Esophagus muscularis mucosa (tissue), 4 donors: ENCODE measurements around the gene BET1L. TPM values are rescaled to one million over a fixed set of nuclear protein-coding genes. Genes with fewer than 3 reads are reported as not detected.

Experiments used
- DNase-seq: peaks from one replicate; pipeline ENCODE4 v3.0.0-alpha.2; 2017; ENCODE audit errors: extremely low spot score
- H3K27ac ChIP-seq, 4 donors: fragments of 200-600 bp; sonication (generic); replicated peaks in 1 of 4; 1 replicate in 3 of 4; 2 replicates in 1 of 4; pipeline ENCODE4 v1.5.1; 2016 to 2019; ENCODE audit warnings: mild to moderate bottlenecking in 1 of 4
- H3K27me3 ChIP-seq, 4 donors: fragments of 200-600 bp; sonication (generic); one replicate each; pipeline versions ENCODE4 v1.5.1 to v1.6.0; 2016 to 2019
- H3K36me3 ChIP-seq, 4 donors: fragments of 200-600 bp; sonication (generic); one replicate each; pipeline ENCODE4 v1.5.1; 2016 to 2019
- H3K4me1 ChIP-seq, 4 donors: fragments of 200-600 bp; sonication (generic); one replicate each; pipeline ENCODE4 v1.5.1; 2016 to 2019
- H3K4me3 ChIP-seq, 4 donors: fragments of 200-600 bp; sonication (generic); 1 replicate in 2 of 4; 2 replicates in 2 of 4; pipeline ENCODE4 v1.5.1; 2016 to 2019; ENCODE audit warnings: mild to moderate bottlenecking in 4 of 4, moderate library complexity in 1 of 4
- H3K9me3 ChIP-seq, 4 donors: fragments of 200-600 bp; sonication (generic); 1 replicate in 3 of 4; 2 replicates in 1 of 4; pipeline ENCODE4 v1.5.1; 2016 to 2019
- EP300 ChIP-seq: sonication (generic); formaldehyde crosslinking; IDR thresholded peaks from one replicate; pipeline ENCODE4 v1.6.1; 2017; ENCODE audit warnings: antibody characterized with exemption
- POLR2A ChIP-seq: fragments of 450-650 bp; IDR thresholded peaks from one replicate; pipeline ENCODE4 v1.6.1; 2017; ENCODE audit warnings: antibody characterized with exemption, moderate library complexity, mild to moderate bottlenecking, low read depth
- POLR2AphosphoS5 ChIP-seq, 2 donors: sonication (generic); formaldehyde crosslinking; IDR thresholded peaks; one replicate each; pipeline ENCODE4 v1.6.1; 2017; ENCODE audit warnings: antibody characterized with exemption in 2 of 2
- WGBS: methylation state at CpG from one replicate; pipeline ENCODE4 v1.1.5; 2018; 5-methylcytosine and 5-hydroxymethylcytosine counted together
- intact Hi-C: fragments of 100-400 bp; cut with DNase I; formaldehyde crosslinking; loops from one replicate; pipeline ENCODE4 v1.15.1; 2023
- total RNA-seq, 4 donors: library from RNA; depleted of rRNA; stranded (reverse); fragments of >200 nt; gene quantifications; one replicate each; pipeline versions ENCODE4 v1.1.0 to v1.2.1, GENCODE V29; 2016
- TF ChIP-seq, protein P1 (sequence below), 3 experiments: fragments of 200-600 bp in 2 of 3; fragments of 450-650 bp in 1 of 3; sonication (generic) in 2 of 3; IDR thresholded peaks; one replicate each; pipeline ENCODE4 v1.5.1; 2017 to 2019; ENCODE audit warnings: antibody characterized with exemption in 3 of 3, mild to moderate bottlenecking in 2 of 3, moderate library complexity in 1 of 3

Gene BET1L
- total RNA-seq, 4 donors from 2014 or later = 16.2 to 32.9 (median 30.5) TPM

GRCh38 chr11:210803-211180 is 3.6 kb upstream of the BET1L start:
- 94% methylated on average over 5 of the region's 5 CpGs for WGBS
- DNase-seq = no peak
- TF ChIP-seq POLR2A = no peak
- TF ChIP-seq EP300 = no peak
- no peak for TF ChIP-seq POLR2AphosphoS5 (IDR thresholded peaks at IDR 0.05)
- TF ChIP-seq, protein P1, sequence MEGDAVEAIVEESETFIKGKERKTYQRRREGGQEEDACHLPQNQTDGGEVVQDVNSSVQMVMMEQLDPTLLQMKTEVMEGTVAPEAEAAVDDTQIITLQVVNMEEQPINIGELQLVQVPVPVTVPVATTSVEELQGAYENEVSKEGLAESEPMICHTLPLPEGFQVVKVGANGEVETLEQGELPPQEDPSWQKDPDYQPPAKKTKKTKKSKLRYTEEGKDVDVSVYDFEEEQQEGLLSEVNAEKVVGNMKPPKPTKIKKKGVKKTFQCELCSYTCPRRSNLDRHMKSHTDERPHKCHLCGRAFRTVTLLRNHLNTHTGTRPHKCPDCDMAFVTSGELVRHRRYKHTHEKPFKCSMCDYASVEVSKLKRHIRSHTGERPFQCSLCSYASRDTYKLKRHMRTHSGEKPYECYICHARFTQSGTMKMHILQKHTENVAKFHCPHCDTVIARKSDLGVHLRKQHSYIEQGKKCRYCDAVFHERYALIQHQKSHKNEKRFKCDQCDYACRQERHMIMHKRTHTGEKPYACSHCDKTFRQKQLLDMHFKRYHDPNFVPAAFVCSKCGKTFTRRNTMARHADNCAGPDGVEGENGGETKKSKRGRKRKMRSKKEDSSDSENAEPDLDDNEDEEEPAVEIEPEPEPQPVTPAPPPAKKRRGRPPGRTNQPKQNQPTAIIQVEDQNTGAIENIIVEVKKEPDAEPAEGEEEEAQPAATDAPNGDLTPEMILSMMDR (IDR thresholded peaks at IDR 0.05) = no peak
- Histone ChIP-seq H3K9me3 (no peaks in the 10 kb centered on the region), H3K27ac (peak overlapping the region; percentile 96 to 99 (median 98)), H3K4me1 (peaks cover 31 to 52% (median 35%) of the 10 kb centered on the region in 4 donors), H3K27me3 (no peaks in the 10 kb centered on the region), H3K36me3 (peaks cover 49 to 68% (median 65%) of the 10 kb centered on the region in 4 donors), H3K4me3 (no peak overlapping the region)
- intact Hi-C loops = no loop called here

DNA sequence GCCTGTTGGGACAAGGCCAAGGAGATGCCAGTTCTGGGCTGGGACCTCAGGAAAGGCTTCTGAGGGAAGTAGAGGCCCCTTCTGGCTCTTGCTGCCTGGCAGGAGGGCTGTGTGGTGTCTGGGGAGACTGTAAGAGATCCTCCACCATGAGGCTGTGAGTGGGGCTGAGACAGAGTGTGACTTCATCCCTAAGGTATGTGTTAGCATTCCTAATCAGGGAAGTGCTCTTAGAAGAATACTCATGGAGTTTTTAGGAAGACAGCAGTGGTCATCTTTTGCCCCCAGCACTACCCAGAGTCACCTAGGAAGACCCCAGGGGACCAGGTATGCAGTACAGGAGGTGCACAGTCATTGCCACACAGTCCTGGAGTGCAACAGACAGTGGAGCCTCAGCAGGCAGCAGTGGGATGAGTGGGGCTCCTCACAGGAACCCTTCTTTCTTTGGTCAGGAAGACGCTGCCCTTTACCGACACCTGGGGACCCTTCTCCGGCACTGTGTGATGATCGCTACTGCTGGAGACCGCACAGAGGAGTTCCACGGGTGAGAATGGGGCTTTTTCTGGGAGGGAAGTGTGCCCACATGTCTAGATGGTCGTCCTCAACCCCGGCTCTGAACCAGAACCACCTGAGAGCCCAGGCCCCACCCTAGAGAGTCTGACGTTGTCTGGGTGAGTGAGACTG is 3.1 kb upstream of the BET1L start:
- intact Hi-C loops = no loop called here
- peaks cover 49 to 68% (median 63%) of the 10 kb centered on the region in 4 donors for H3K36me3 ChIP-seq
- no peaks in the 10 kb centered on the region for H3K27me3 ChIP-seq
- WGBS = 85% methylated on average over 8 of the region's 9 CpGs
- peak overlapping the region; percentile 81 to 99 (median 86) for H3K4me3 ChIP-seq
- no peak for TF ChIP-seq POLR2AphosphoS5 (IDR thresholded peaks at IDR 0.05)
- no peak for TF ChIP-seq EP300
- TF ChIP-seq, protein P1 (IDR thresholded peaks at IDR 0.05) = no peak
- TF ChIP-seq POLR2A = no peak
- H3K27ac ChIP-seq = peak overlapping the region; percentile 96 to 99 (median 98)
- peaks cover 37 to 57% (median 40%) of the 10 kb centered on the region in 4 donors for H3K4me1 ChIP-seq
- DNase-seq = no peak
- no peaks in the 10 kb centered on the region for H3K9me3 ChIP-seq

DNA sequence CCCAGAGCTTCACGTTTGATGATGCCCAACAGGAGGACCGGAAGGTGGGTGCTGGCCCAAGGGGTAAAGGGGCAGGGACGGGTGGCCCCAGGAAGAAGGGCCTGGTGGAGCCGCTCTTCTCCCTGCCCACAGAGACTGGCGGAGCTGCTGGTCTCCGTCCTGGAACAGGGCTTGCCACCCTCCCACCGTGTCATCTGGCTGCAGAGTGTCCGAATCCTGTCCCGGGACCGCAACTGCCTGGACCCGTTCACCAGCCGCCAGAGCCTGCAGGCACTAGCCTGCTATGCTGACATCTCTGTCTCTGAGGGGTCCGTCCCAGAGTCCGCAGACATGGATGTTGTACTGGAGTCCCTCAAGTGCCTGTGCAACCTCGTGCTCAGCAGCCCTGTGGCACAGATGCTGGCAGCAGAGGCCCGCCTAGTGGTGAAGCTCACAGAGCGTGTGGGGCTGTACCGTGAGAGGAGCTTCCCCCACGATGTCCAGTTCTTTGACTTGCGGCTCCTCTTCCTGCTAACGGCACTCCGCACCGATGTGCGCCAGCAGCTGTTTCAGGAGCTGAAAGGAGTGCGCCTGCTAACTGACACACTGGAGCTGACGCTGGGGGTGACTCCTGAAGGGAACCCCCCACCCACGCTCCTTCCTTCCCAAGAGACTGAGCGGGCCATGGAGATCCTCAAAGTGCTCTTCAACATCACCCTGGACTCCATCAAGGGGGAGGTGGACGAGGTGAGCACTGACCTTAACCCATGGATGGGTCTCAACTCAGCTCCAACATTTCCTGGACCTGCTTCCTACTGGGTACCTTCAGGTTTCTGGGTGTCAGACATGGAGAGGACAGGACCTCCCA is 2.3 kb upstream of the BET1L start:
- TF ChIP-seq POLR2AphosphoS5 (IDR thresholded peaks at IDR 0.05) = peak in 1 of 2 donors; percentile 9
- TF ChIP-seq, protein P1 (IDR thresholded peaks at IDR 0.05) = no peak
- H3K9me3 ChIP-seq = no peaks in the 10 kb centered on the region
- 64% methylated on average over 20 of the region's 29 CpGs for WGBS
- H3K36me3 ChIP-seq = peaks cover 48 to 68% (median 63%) of the 10 kb centered on the region in 4 donors
- peak overlapping the region; percentile 96 to 99 (median 98) for H3K27ac ChIP-seq
- no peaks in the 10 kb centered on the region for H3K27me3 ChIP-seq
- H3K4me3 ChIP-seq = peak overlapping the region; percentile 81 to 99 (median 86)
- peaks cover 41 to 65% (median 47%) of the 10 kb centered on the region in 4 donors for H3K4me1 ChIP-seq
- DNase-seq = no peak
- intact Hi-C loops = loop anchor here (10.0 kb wide), 1 partner anchor 155 kb away; the partner anchor contains the start of gene B4GALNT4

GRCh38 chr11:208917-209260 is 1.7 kb upstream of the BET1L start:
- intact Hi-C loops = loop anchor here (10.0 kb wide), 1 partner anchor 156 kb away; the partner anchor contains the start of gene B4GALNT4
- Histone ChIP-seq H3K27me3 (no peaks in the 10 kb centered on the region), H3K4me3 (peak overlapping the region; percentile 81 to 99 (median 86)), H3K36me3 (peaks cover 42 to 68% (median 63%) of the 10 kb centered on the region in 4 donors), H3K4me1 (peaks cover 41 to 71% (median 53%) of the 10 kb centered on the region in 4 donors), H3K27ac (peak overlapping the region; percentile 96 to 99 (median 98)), H3K9me3 (no peaks in the 10 kb centered on the region)
- 0% methylated on average over 19 of the region's 26 CpGs for WGBS
- TF ChIP-seq POLR2A = no peak
- TF ChIP-seq, protein P1 (IDR thresholded peaks at IDR 0.05) = no peak
- no peak for TF ChIP-seq POLR2AphosphoS5 (IDR thresholded peaks at IDR 0.05)
- TF ChIP-seq EP300 = no peak
- DNase-seq = no peak
